Muscle layer of duodenum (tissue), 2 donors: ENCODE data around the gene RAPGEF4.

Source experiments
- H3K27ac ChIP-seq: one replicate; pipeline ENCODE4 v1.7.0; 2013; ENCODE audit warnings: mild to moderate bottlenecking, low read length
- H3K27me3 ChIP-seq: one replicate; pipeline ENCODE4 v1.7.0; 2013; ENCODE audit warnings: low read depth, mild to moderate bottlenecking, control low read depth, low read length
- H3K36me3 ChIP-seq, 2 donors: one replicate each; pipeline ENCODE4 v1.7.0; 2013; ENCODE audit warnings: low read length in 2 of 2, control low read depth in 1 of 2, mild to moderate bottlenecking in 1 of 2; ENCODE audit not compliant: insufficient read depth in 2 of 2, control insufficient read depth in 1 of 2
- H3K4me1 ChIP-seq, 2 donors: one replicate each; pipeline ENCODE4 v1.7.0; 2013; ENCODE audit warnings: low read length in 2 of 2, mild to moderate bottlenecking in 2 of 2, control low read depth in 1 of 2, moderate library complexity in 1 of 2; ENCODE audit not compliant: insufficient read depth in 2 of 2, control insufficient read depth in 1 of 2
- H3K4me3 ChIP-seq, 2 donors: one replicate each; pipeline ENCODE4 v1.7.0; 2013; ENCODE audit warnings: low read length in 2 of 2, low read depth in 1 of 2, mild to moderate bottlenecking in 1 of 2
- H3K9me3 ChIP-seq, 2 donors: one replicate each; pipeline ENCODE4 v1.7.0; 2013; ENCODE audit warnings: low read length in 2 of 2, control low read depth in 1 of 2, mild to moderate bottlenecking in 1 of 2; ENCODE audit not compliant: control insufficient read depth in 1 of 2
- donor health status: healthy.

Gene RAPGEF4

DNA sequence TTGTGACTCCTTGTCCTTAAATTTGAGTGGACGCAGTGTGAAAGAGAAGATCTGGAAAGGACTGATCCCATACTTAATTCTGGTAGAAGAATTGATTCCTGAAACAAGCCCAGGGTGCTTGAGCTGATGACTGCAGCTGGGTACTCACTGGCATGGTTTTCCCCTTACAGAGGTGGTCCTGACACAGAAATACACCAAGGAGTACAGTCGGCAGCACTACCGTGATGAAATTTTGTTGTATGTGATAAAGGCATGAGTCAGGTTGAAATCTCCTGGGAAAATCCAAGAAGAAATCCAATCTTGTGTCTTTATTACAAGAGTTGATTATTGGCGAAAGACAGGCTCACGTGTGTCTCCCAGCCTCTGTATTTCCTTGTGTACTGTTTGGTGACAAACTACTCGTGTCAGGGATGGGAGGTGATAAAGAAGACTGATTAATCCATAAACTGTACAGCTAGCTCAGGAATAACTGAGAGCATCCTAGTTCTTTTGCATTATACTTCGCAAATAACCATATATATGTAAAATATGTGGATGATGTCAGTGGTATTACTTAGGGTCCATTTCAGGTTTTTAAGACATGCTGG lies 76.6 kb downstream of the RAPGEF4 start:
- H3K27ac ChIP-seq: no peak overlapping the region
- H3K4me3 ChIP-seq: no peak overlapping the region
- no peaks in the 10 kb centered on the region for H3K27me3 ChIP-seq
- H3K4me1 ChIP-seq: no peaks in the 10 kb centered on the region
- no peaks in the 10 kb centered on the region for H3K9me3 ChIP-seq
- no peaks in the 10 kb centered on the region for H3K36me3 ChIP-seq

DNA sequence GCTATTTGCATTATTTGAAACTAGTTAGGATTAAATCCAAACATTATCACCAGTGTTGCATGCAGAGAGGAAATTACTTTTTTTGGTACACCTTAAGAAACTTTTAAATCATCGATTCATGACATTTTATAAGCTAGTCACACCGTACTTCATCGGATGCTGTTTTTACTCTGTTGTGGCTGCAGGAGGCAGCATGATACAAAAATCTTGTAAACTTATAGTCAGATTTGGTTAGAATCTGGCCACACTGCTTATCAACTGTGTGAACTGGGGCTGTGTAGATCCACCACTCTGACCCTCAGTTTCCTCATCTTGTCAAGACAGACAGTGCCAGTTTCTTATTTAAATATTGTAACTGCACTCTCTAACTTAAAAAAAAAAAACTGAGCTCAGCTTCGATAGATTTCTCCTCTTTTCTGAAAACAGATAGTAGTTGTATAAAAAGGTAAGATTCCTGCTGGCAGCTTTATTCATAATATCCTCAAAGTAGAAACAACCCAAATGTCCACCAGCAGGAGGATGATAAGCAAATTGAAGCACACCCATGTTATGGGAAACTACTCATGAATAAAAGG lies 77.8 kb downstream of the RAPGEF4 start:
- no peaks in the 10 kb centered on the region for H3K9me3 ChIP-seq
- H3K4me1 ChIP-seq: no peaks in the 10 kb centered on the region
- H3K36me3 ChIP-seq: no peaks in the 10 kb centered on the region
- no peak overlapping the region for H3K4me3 ChIP-seq
- no peak overlapping the region for H3K27ac ChIP-seq
- no peaks in the 10 kb centered on the region for H3K27me3 ChIP-seq

DNA sequence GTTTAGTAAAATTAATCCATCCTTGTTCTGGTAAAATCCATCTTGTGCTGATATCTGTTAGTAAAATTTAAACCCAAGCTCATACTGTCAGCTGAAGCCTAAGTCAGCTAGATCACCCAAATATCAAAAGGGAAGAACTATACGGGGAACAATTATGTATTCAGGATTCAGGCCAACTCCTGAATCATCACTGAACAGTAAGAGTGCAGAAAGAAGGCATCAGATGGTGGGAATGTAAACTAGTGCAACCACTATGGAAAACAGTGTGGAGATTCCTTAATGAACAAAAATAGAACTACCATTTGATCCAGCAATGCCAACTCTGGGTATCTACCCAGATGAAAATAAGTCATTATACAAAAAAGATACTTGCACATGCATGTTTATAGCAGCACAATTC lies 81.8 kb downstream of the RAPGEF4 start:
- Histone ChIP-seq H3K27me3 (no peaks in the 10 kb centered on the region), H3K36me3 (no peaks in the 10 kb centered on the region), H3K27ac (no peak overlapping the region), H3K4me1 (no peaks in the 10 kb centered on the region), H3K4me3 (no peak overlapping the region), H3K9me3 (no peaks in the 10 kb centered on the region)

DNA sequence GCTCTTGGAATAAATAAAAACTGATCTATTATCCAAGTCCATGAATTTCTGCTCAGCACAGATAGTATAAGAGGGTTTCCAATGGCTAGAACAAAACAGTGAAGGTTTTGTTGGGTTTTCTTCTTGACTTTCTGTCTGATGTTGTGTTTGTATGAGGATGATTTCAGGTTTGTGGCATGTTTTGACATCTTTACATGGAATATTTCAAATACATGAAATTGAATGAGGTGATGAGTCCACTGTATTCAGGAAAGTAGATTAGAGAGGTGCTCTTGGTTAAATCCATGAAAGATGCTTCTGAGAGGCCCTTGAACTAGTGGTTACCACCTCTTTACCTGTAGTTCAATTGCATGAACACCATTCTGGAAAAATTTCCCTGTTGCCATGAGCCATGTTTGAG lies 84.3 kb downstream of the RAPGEF4 start:
- Histone ChIP-seq H3K4me3 (no peak overlapping the region), H3K4me1 (no peaks in the 10 kb centered on the region), H3K36me3 (no peaks in the 10 kb centered on the region), H3K27me3 (no peaks in the 10 kb centered on the region), H3K9me3 (no peaks in the 10 kb centered on the region), H3K27ac (no peak overlapping the region)

DNA sequence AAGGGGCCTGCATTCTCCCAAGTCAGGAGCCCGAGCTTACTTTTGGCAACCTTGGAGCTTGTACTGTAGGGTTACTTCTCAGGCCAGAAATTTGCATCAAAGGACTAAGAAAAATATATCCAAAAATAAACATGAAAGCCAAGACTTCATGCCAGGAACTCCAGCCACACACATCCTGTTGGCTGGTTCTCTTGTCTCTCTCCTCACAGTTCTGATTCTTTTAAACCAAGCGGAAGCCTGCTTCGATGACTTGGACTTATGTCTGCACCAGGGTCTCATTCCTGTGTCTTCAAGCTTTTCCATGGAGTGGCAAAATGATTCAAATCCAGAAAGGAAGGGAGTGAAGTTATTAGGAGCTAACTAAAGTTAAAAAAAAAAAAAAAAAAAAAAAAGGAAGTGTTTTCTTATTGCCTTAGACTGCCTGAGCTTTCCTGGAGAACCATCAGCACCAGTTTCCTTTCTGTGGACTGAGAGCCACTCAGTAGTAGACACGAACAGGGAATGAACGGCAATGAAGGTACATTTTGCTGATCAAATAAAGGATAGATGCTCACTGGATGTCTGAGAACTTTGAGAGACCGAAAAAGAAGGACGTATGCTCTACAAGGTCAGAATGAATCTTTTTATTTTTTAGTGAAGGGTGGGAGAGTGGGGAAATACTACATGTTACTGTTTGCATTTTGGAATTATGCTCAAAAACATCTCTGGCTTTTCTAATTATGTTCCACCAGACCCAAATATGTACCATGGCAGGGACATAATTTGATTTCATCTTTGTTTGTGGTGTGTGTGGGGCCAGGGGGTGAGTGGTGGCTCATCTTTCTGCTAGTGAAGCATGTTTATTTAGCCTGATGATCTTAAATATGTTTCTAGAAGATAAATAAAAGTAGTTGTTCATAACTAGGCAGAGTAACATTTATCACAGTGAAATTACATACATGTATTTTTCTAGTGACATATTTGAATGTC lies 86.0 kb downstream of the RAPGEF4 start:
- no peaks in the 10 kb centered on the region for H3K4me1 ChIP-seq
- H3K9me3 ChIP-seq: no peaks in the 10 kb centered on the region
- peak overlapping the region; percentile 35 for H3K27ac ChIP-seq
- no peak overlapping the region for H3K4me3 ChIP-seq
- H3K36me3 ChIP-seq: no peaks in the 10 kb centered on the region
- H3K27me3 ChIP-seq: no peaks in the 10 kb centered on the region

DNA sequence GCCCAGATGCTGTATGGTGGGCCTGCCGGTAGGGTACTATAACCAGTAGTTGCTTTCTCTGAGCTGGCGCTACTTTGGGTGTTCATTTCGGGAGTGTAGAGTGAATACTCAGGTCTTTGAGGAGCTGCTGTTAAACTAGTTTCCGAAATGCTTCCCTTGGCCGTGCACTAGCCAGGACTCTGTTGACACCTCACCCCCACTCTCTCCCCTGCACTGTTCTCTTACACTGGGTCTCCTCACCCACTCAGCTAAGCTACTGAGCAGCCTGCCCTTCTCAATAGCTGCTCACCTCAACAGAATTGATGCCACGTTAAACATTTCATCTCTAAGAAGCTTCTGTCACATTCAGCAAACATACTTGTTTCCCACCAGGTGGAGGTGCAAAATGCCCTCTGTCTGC lies 86.9 kb downstream of the RAPGEF4 start:
- no peaks in the 10 kb centered on the region for H3K36me3 ChIP-seq
- no peak overlapping the region for H3K27ac ChIP-seq
- H3K4me3 ChIP-seq: peak overlapping the region in 1 of 2 donors; percentile 2

DNA sequence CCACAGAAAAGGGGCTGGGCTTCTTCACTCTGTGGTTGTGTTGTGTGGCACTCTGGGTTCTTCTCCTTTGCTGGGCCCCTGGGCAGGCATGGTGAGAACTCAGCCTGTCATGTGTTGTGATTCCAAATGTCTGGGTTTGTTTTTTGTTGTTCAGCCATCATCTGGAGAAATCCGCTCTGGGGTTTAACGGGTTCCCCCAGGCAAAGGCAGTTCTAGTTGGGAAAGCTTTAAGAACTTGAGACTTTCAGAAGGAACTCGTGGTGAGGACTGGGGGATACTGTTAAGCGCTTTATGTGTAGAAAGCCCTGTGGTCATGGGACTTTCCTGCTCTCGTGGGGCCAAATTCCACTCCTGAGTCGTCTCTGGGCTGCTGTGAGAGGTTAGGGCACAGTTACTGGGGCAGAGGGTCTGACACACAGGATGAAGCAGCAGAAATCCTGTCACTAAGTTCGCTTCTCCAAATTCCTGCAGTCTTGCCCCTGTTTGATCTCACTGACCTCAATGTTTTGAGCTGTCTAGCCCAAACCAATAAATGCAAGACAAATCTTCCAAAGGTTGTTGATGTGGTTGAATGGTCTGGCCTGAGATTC lies 87.7 kb downstream of the RAPGEF4 start:
- no peaks in the 10 kb centered on the region for H3K27me3 ChIP-seq
- peak overlapping the region in 1 of 2 donors; percentile 2 for H3K4me3 ChIP-seq
- no peaks in the 10 kb centered on the region for H3K4me1 ChIP-seq
- H3K27ac ChIP-seq: no peak overlapping the region
- H3K9me3 ChIP-seq: no peaks in the 10 kb centered on the region
- no peaks in the 10 kb centered on the region for H3K36me3 ChIP-seq

More for the DNA sequence above, 86.9 kb downstream of the RAPGEF4 start:
- Histone ChIP-seq H3K4me1 (no peaks in the 10 kb centered on the region), H3K9me3 (no peaks in the 10 kb centered on the region), H3K27me3 (no peaks in the 10 kb centered on the region)

DNA sequence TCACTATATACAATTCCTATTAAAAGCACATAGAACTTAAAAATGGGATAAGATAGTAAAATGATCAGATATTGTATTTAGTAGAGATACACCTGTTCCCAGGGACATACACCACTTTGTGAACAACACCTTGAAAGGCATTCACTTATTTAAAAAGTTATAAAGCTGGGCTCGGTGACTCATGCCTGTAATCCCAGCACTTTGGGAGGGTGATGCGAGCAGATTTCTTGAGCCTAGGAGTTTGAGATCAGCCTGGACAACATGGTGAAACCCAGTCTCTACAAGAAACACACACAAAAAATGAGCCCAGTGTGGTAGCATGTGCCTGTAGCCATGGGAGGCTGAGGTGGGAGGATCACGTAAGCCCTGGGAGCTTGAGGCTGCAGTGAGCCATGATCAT lies 90.9 kb downstream of the RAPGEF4 start:
- no peaks in the 10 kb centered on the region for H3K36me3 ChIP-seq
- no peak overlapping the region for H3K27ac ChIP-seq
- no peak overlapping the region for H3K4me3 ChIP-seq
- no peaks in the 10 kb centered on the region for H3K27me3 ChIP-seq
- no peaks in the 10 kb centered on the region for H3K9me3 ChIP-seq
- H3K4me1 ChIP-seq: no peaks in the 10 kb centered on the region

DNA sequence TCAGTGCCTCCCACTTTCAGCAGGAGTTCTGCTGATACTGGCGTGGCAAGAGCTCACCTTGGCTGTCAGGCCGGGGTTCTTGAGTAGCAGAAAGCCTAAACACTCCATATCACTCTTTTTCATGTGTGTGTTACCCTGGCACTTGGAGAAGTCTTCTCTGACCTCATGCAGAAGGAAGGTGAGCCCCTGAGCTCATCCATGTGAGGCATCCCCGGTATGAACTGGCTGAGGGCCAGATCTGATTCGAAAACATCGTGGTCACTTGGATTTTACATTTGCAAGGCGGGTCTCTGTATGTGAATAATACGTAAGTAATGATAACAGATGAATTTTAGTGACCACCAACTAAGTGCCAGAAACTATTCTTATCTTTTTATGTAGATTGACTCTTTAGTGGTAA lies 93.6 kb downstream of the RAPGEF4 start:
- Histone ChIP-seq H3K27ac (no peak overlapping the region), H3K4me3 (no peak overlapping the region), H3K9me3 (no peaks in the 10 kb centered on the region), H3K27me3 (no peaks in the 10 kb centered on the region), H3K36me3 (no peaks in the 10 kb centered on the region), H3K4me1 (no peaks in the 10 kb centered on the region)

DNA sequence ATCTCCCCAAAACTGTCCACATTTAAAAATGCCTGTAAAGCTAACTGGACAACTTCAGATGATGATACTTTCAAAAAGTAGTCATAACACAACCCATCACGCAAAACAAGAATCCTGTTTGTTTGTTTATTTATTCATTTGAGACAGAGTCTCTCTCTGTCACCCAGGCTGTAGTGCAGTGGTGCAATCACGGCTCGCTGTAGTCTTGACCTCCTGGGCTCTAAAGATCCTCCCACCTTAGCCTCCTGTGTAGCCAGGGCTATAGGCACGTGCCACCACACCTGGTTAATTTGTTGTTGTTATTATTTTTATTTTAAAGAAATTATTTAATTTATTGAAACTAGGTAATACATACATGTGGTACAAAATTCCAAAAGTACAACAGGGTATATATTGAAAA lies 94.8 kb downstream of the RAPGEF4 start:
- no peaks in the 10 kb centered on the region for H3K27me3 ChIP-seq
- H3K4me3 ChIP-seq: no peak overlapping the region
- H3K27ac ChIP-seq: no peak overlapping the region
- H3K9me3 ChIP-seq: no peaks in the 10 kb centered on the region
- no peaks in the 10 kb centered on the region for H3K4me1 ChIP-seq
- H3K36me3 ChIP-seq: no peaks in the 10 kb centered on the region

DNA sequence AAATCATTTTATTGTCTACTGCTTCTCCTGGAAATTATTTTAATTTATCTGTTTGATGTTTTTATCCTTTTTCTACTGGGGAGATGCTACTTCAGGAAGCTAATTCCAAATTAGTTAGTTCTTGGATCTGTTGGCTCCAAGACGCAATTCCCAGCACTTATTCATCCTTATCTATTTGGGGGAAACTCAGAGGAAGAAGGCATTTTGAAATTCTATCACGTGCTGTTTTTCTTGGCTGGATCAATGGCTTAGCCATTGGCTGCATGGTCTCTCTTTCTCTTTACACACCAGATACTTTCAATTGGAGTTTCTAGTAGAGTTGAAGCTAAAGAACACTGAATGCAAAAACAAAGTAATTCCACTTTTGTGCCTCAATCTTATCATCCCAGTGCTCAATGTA lies 98.3 kb downstream of the RAPGEF4 start:
- Histone ChIP-seq H3K4me1 (no peaks in the 10 kb centered on the region), H3K36me3 (no peaks in the 10 kb centered on the region), H3K27ac (no peak overlapping the region), H3K4me3 (no peak overlapping the region), H3K27me3 (no peaks in the 10 kb centered on the region), H3K9me3 (no peaks in the 10 kb centered on the region)
